Gastroesophageal sphincter (tissue), 4 donors: ENCODE data around the gene AMACR. TPM values are rescaled to one million over a fixed set of nuclear protein-coding genes. Genes with fewer than 3 reads are reported as not detected.
"Not testable (repeated sequence)": the region's sequence is repeated elsewhere in the genome, so short reads cannot be mapped to it uniquely, and the experiment has no call there.

Source experiments
- ATAC-seq: fragments of 150-250 bp; one replicate; pipeline ENCODE4 v1.9.1; 2016; ENCODE audit warnings: mild to moderate bottlenecking, moderate library complexity
- H3K27ac ChIP-seq, 4 donors: fragments of 200-600 bp; sonication (generic) in 3 of 4; 1 replicate in 3 of 4; 2 replicates in 1 of 4; pipeline ENCODE4 v1.5.1; 2016 to 2019
- H3K27me3 ChIP-seq: fragments of 200-600 bp; sonication (generic); one replicate; pipeline ENCODE4 v1.5.1; 2019
- H3K36me3 ChIP-seq, 2 donors: fragments of 200-600 bp; sonication (generic); one replicate each; pipeline ENCODE4 v1.5.1; 2019; ENCODE audit warnings: control low read depth in 1 of 2
- H3K4me1 ChIP-seq, 3 donors: fragments of 200-600 bp; sonication (generic); 1 replicate in 2 of 3; 2 replicates in 1 of 3; pipeline ENCODE4 v1.5.1; 2016 to 2019; ENCODE audit warnings: control low read depth in 2 of 3
- H3K4me3 ChIP-seq, 2 donors: fragments of 200-600 bp; sonication (generic); one replicate each; pipeline ENCODE4 v1.5.1; 2019; ENCODE audit warnings: mild to moderate bottlenecking in 1 of 2, moderate library complexity in 1 of 2
- H3K9me3 ChIP-seq, 3 donors: fragments of 200-600 bp; sonication (generic); one replicate each; pipeline ENCODE4 v1.5.1; 2017 to 2019; ENCODE audit warnings: control low read depth in 2 of 3
- CTCF ChIP-seq, 4 experiments: fragments of 200-600 bp in 2 of 4; fragments of 450-650 bp in 2 of 4; sonication (generic) in 1 of 4; IDR thresholded peaks; one replicate each; pipeline ENCODE4 v1.5.1; 2017 to 2019; ENCODE audit warnings: antibody characterized with exemption in 4 of 4, mild to moderate bottlenecking in 2 of 4, moderate library complexity in 2 of 4
- EP300 ChIP-seq: sonication (generic); formaldehyde crosslinking; IDR thresholded peaks from one replicate; pipeline ENCODE4 v1.6.1; 2017; ENCODE audit warnings: antibody characterized with exemption, mild to moderate bottlenecking
- POLR2A ChIP-seq, 2 donors: fragments of 450-650 bp; IDR thresholded peaks; one replicate each; pipeline ENCODE4 v1.6.1; 2017; ENCODE audit warnings: antibody characterized with exemption in 2 of 2, mild to moderate bottlenecking in 2 of 2, moderate library complexity in 1 of 2
- POLR2AphosphoS5 ChIP-seq: sonication (generic); formaldehyde crosslinking; IDR thresholded peaks from one replicate; pipeline ENCODE4 v1.6.1; 2017; ENCODE audit warnings: antibody characterized with exemption
- WGBS, 2 donors: methylation state at CpG; one replicate each; pipeline ENCODE4 v1.1.5; 2018; ENCODE audit warnings: low coverage in 1 of 2; 5-methylcytosine and 5-hydroxymethylcytosine counted together
- total RNA-seq, 4 donors: library from RNA; depleted of rRNA; stranded (reverse); fragments of >200 nt; gene quantifications; one replicate each; pipeline ENCODE4 v1.1.0, GENCODE V29; 2016

The AMACR gene
- total RNA-seq, 4 donors from 2014 or later = 11.4 to 24.1 (median 16.3) TPM

GRCh38 chr5:34016222-34016621 lies 8.4 kb upstream of the AMACR start:
- 41 to 81% methylated on average over 5 of the region's 5 CpGs for WGBS, 2 donors
- TF ChIP-seq POLR2A (IDR thresholded peaks at IDR 0.05) = no peak
- no peak for TF ChIP-seq POLR2AphosphoS5
- TF ChIP-seq CTCF (IDR thresholded peaks at IDR 0.05) = no peak
- no peak for TF ChIP-seq EP300
- H3K27ac ChIP-seq = no peak overlapping the region

GRCh38 chr5:34015120-34015822 lies 7.4 kb upstream of the AMACR start:
- no peaks in the 10 kb centered on the region for H3K27me3 ChIP-seq
- 81 to 100% methylated on average over 1 to 4 of the region's 4 CpGs for WGBS, 2 donors
- H3K4me1 ChIP-seq = peaks cover 0 to 4% (median 0%) of the 10 kb centered on the region in 3 donors
- H3K9me3 ChIP-seq = no peaks in the 10 kb centered on the region
- peaks cover 0 to 9% of the 10 kb centered on the region in 2 donors for H3K36me3 ChIP-seq
- no peak overlapping the region for H3K27ac ChIP-seq
- no peak overlapping the region for H3K4me3 ChIP-seq
- no peak for ATAC-seq
- TF ChIP-seq EP300 = no peak
- no peak for TF ChIP-seq CTCF (IDR thresholded peaks at IDR 0.05)
- no peak for TF ChIP-seq POLR2AphosphoS5
- no peak for TF ChIP-seq POLR2A (IDR thresholded peaks at IDR 0.05)

More at GRCh38 chr5:34016222-34016621, 8.4 kb upstream of the AMACR start:
- Histone ChIP-seq H3K27me3 (no peaks in the 10 kb centered on the region), H3K4me1 (peaks cover 0 to 4% (median 0%) of the 10 kb centered on the region in 3 donors), H3K9me3 (no peaks in the 10 kb centered on the region), H3K4me3 (no peak overlapping the region), H3K36me3 (peaks cover 0 to 14% of the 10 kb centered on the region in 2 donors)
- ATAC-seq = no peak

- H3K9me3 ChIP-seq = no peaks in the 10 kb centered on the region
- no peak for TF ChIP-seq POLR2AphosphoS5
- TF ChIP-seq POLR2A (IDR thresholded peaks at IDR 0.05) = no peak
- no peak overlapping the region for H3K4me3 ChIP-seq
- peaks cover 0 to 4% (median 0%) of the 10 kb centered on the region in 3 donors for H3K4me1 ChIP-seq
- H3K27ac ChIP-seq = no peak overlapping the region
- no peak for ATAC-seq
- H3K27me3 ChIP-seq = no peaks in the 10 kb centered on the region
- WGBS, 2 donors = 93 to 100% methylated on average over 2 of the region's 2 CpGs
- H3K36me3 ChIP-seq = peaks cover 0 to 2% of the 10 kb centered on the region in 2 donors
Measured at GRCh38 chr5:34014626-34015025, 6.8 kb upstream of the AMACR start.

- no peak for TF ChIP-seq POLR2A (IDR thresholded peaks at IDR 0.05)
- no peak for TF ChIP-seq EP300
- Histone ChIP-seq H3K27me3 (no peaks in the 10 kb centered on the region), H3K9me3 (no peaks in the 10 kb centered on the region), H3K4me3 (no peak overlapping the region), H3K36me3 (no peaks in the 10 kb centered on the region), H3K27ac (no peak overlapping the region), H3K4me1 (peaks cover 0 to 13% (median 0%) of the 10 kb centered on the region in 3 donors)
- 75 to 92% methylated on average over 2 of the region's 3 CpGs for WGBS, 2 donors
- no peak for ATAC-seq
Measured at GRCh38 chr5:34013547-34013946, 5.7 kb upstream of the AMACR start.

GRCh38 chr5:34012791-34013190 lies 4.9 kb upstream of the AMACR start:
- Histone ChIP-seq H3K27ac (no peak overlapping the region), H3K27me3 (no peaks in the 10 kb centered on the region), H3K9me3 (no peaks in the 10 kb centered on the region), H3K4me3 (no peak overlapping the region), H3K4me1 (peaks cover 0 to 14% (median 0%) of the 10 kb centered on the region in 3 donors), H3K36me3 (no peaks in the 10 kb centered on the region)
- no peak for ATAC-seq
- no peak for TF ChIP-seq EP300
- TF ChIP-seq CTCF (IDR thresholded peaks at IDR 0.05) = no peak
- no peak for TF ChIP-seq POLR2AphosphoS5
- no peak for TF ChIP-seq POLR2A (IDR thresholded peaks at IDR 0.05)

- no peak for ATAC-seq
Measured at GRCh38 chr5:34011536-34011935, 3.7 kb upstream of the AMACR start.

GRCh38 chr5:34010146-34010545 lies 2.3 kb upstream of the AMACR start:
- not testable (repeated sequence) for H3K4me3 ChIP-seq, ATAC-seq, H3K27me3 ChIP-seq, H3K36me3 ChIP-seq, H3K9me3 ChIP-seq, H3K27ac ChIP-seq
- 83 to 100% methylated on average over 2 of the region's 2 CpGs for WGBS, 2 donors
- peaks cover 0 to 35% (median 14%) of the 10 kb centered on the region in 3 donors for H3K4me1 ChIP-seq

More at GRCh38 chr5:34011536-34011935, 3.7 kb upstream of the AMACR start:
- Histone ChIP-seq H3K36me3 (no peaks in the 10 kb centered on the region), H3K4me1 (peaks cover 0 to 21% (median 5%) of the 10 kb centered on the region in 3 donors), H3K9me3 (no peaks in the 10 kb centered on the region), H3K4me3 (no peak overlapping the region), H3K27me3 (no peaks in the 10 kb centered on the region), H3K27ac (no peak overlapping the region)
- WGBS, 2 donors = 65 to 76% methylated on average over 4 of the region's 4 CpGs
- TF ChIP-seq CTCF (IDR thresholded peaks at IDR 0.05) = no peak
- no peak for TF ChIP-seq POLR2A (IDR thresholded peaks at IDR 0.05)
- TF ChIP-seq POLR2AphosphoS5 = no peak
- no peak for TF ChIP-seq EP300
